DMS79 (cell line): Measurements from ENCODE around the gene MEG3.

Experiments used
- DNase-seq: peaks from one replicate; lab custom pipeline; 2025; lab: John Stamatoyannopoulos, UW

MEG3 gene

GRCh38 chr14:100849115-100849781 is 23.3 kb downstream of the MEG3 start:
- DNase-seq, result no peak

- DNase-seq, result no peak
Measured at GRCh38 chr14:100850841-100851585, 25.1 kb downstream of the MEG3 start.

- DNase-seq, result no peak
Measured at GRCh38 chr14:100851586-100851916, 25.6 kb downstream of the MEG3 start.

- no peak for DNase-seq
Measured at GRCh38 chr14:100851946-100852620, 26.2 kb downstream of the MEG3 start.

- no peak for DNase-seq
Measured at GRCh38 chr14:100854435-100854834, 28.5 kb downstream of the MEG3 start.

GRCh38 chr14:100855256-100855930 is 29.5 kb downstream of the MEG3 start:
- DNase-seq, result no peak

GRCh38 chr14:100856056-100856950 is 30.4 kb downstream of the MEG3 start:
- DNase-seq, result no peak

- no peak for DNase-seq
Measured at GRCh38 chr14:100857233-100857922, 31.5 kb downstream of the MEG3 start.

GRCh38 chr14:100857923-100858837 is 32.3 kb downstream of the MEG3 start:
- no peak for DNase-seq

- DNase-seq, result no peak
Measured at GRCh38 chr14:100858838-100859220, 32.9 kb downstream of the MEG3 start.

GRCh38 chr14:100859781-100860180 is 33.9 kb downstream of the MEG3 start:
- DNase-seq, result no peak

- no peak for DNase-seq
Measured at GRCh38 chr14:100860556-100861187, 34.8 kb downstream of the MEG3 start.

GRCh38 chr14:100861188-100861936 is 35.4 kb downstream of the MEG3 start:
- no peak for DNase-seq

GRCh38 chr14:100861937-100862247 is 36.0 kb downstream of the MEG3 start:
- DNase-seq, result no peak

GRCh38 chr14:100862277-100862676 is 36.4 kb downstream of the MEG3 start:
- no peak for DNase-seq

GRCh38 chr14:100862793-100863192 is 36.9 kb downstream of the MEG3 start:
- no peak for DNase-seq

GRCh38 chr14:100864206-100864605 is 38.3 kb downstream of the MEG3 start:
- no peak for DNase-seq

GRCh38 chr14:100864960-100865681 is 39.2 kb downstream of the MEG3 start:
- no peak for DNase-seq
